H1 (cell line): ENCODE measurements around the gene SIX6. TPM values are rescaled to one million over a fixed set of nuclear protein-coding genes. Genes with fewer than 3 reads are reported as not detected.

ENCODE experiments used
- ASH2L ChIP-seq: fragments of 200-600, 300-600 bp; sonication (generic); IDR thresholded peaks from one replicate; pipeline ENCODE4 v1.7.1; 2017; ENCODE audit warnings: low read length
- GTF2F1 ChIP-seq: IDR thresholded peaks from 2 replicates; pipeline ENCODE4 v1.6.1; 2012; ENCODE audit warnings: low read depth, low read length, improper control_type of control experiment, borderline replicate concordance
- KDM5A ChIP-seq: fragments of 200-600 bp; IDR thresholded peaks from 2 replicates; pipeline ENCODE4 v1.7.1; 2012; ENCODE audit warnings: mild to moderate bottlenecking, low read length, inconsistent platforms, mixed read lengths
- NRF1 ChIP-seq: IDR thresholded peaks from 2 replicates; pipeline ENCODE4 v1.6.1; 2011; ENCODE audit warnings: mild to moderate bottlenecking, low read depth, low read length, improper control_type of control experiment
- RNF2 ChIP-seq: fragments of 200-900, 300-1000 bp; sonication (generic); IDR thresholded peaks from 2 replicates; pipeline ENCODE4 v1.7.1; 2016; ENCODE audit warnings: borderline replicate concordance, low read depth, mild to moderate bottlenecking, antibody characterized with exemption, low read length; ENCODE audit not compliant: poor library complexity, severe bottlenecking; ENCODE audit errors: missing control alignments
- USF2 ChIP-seq: IDR thresholded peaks from 2 replicates; pipeline ENCODE4 v1.6.1; 2011; ENCODE audit warnings: low read length, improper control_type of control experiment
- polyA plus RNA-seq, 7 experiments: library from polyadenylated mRNA; depleted of rRNA in 3 of 7; stranded (reverse) in 5 of 7; unstranded in 2 of 7; fragments of >200 nt in 5 of 7; fragments of 200-250 nt in 2 of 7; gene quantifications; 1 replicate in 5 of 7; 2 replicates in 1 of 7; 4 replicates in 1 of 7; pipeline versions ENCODE4 v1.2.1 to v1.2.3, GENCODE V29; 2011 to 2013; ENCODE audit warnings: missing spikeins in 2 of 7, mixed read lengths in 2 of 7
- total RNA-seq: library from RNA; stranded (reverse); fragmentation: NEBNext Ultra II Directional; extraction: Animal tissue kit (Norgen Biotek cat#: 25700); gene quantifications from 2 replicates; pipeline ENCODE4 v1.2.1, GENCODE V29; 2021

SIX6 gene
- total and polyA plus RNA-seq, 2 of the 8 experiments (the other 6 are each of a cell fraction or from before 2014, with no cell fraction given), result 0.03 TPM; not detected in 1

GRCh38 chr14:60512126-60512525, 3.2 kb downstream of the SIX6 start (continued):
- TF ChIP-seq KDM5A (no peak), RNF2 (no peak), GTF2F1 (no peak), USF2 (no peak), ASH2L (no peak), NRF1 (no peak)
- TF ChIP-seq, all 59 proteins: peak for 0
